Liver (tissue), 3 donors: ENCODE data around the gene RELCH.

Experiments
- ATF3 ChIP-seq: IDR thresholded peaks from 2 replicates; pipeline ENCODE4 v1.6.1; 2016; ENCODE audit warnings: antibody characterized with exemption
- CTCF ChIP-seq: fragments of 150-350 bp; IDR thresholded peaks from 2 replicates; pipeline ENCODE4 v1.5.1; 2017; ENCODE audit warnings: improper control_type of control experiment, low read depth, low read length; ENCODE audit not compliant: missing input control
- FOXA1 ChIP-seq: IDR thresholded peaks from 2 replicates; pipeline ENCODE4 v1.6.1; 2016; ENCODE audit warnings: antibody characterized with exemption
- RAD21 ChIP-seq, 2 donors: IDR thresholded peaks; 2 replicates each; pipeline ENCODE4 v1.6.1; 2016; ENCODE audit warnings: antibody characterized with exemption in 2 of 2, mild to moderate bottlenecking in 2 of 2
- REST ChIP-seq: IDR thresholded peaks from 2 replicates; pipeline ENCODE4 v1.6.1; 2016; ENCODE audit warnings: antibody characterized with exemption, mild to moderate bottlenecking
- TAF1 ChIP-seq: conservative IDR thresholded peaks from 2 replicates; pipeline ENCODE4 v1.6.1; 2016; ENCODE audit warnings: antibody characterized with exemption, mild to moderate bottlenecking
- YY1 ChIP-seq: IDR thresholded peaks from 2 replicates; pipeline ENCODE4 v1.6.1; 2016; ENCODE audit warnings: antibody characterized with exemption, mild to moderate bottlenecking
- ZBTB33 ChIP-seq: IDR thresholded peaks from 2 replicates; pipeline ENCODE4 v1.6.1; 2016; ENCODE audit warnings: antibody characterized with exemption
- donor health status: healthy.
- donor health status: healthy.

GRCh38 chr18:62236252-62236651, 49.2 kb downstream of the RELCH start:
- TF ChIP-seq CTCF, result no peak
- TF ChIP-seq ZBTB33, result no peak
- TF ChIP-seq REST, result no peak
- no peak for TF ChIP-seq TAF1
- no peak for TF ChIP-seq ATF3
- TF ChIP-seq RAD21 (IDR thresholded peaks at IDR 0.05), result no peak
- TF ChIP-seq FOXA1, result no peak
- no peak for TF ChIP-seq YY1
